ENCODE results near the gene CSAG3. TPM values are rescaled to one million over a fixed set of nuclear protein-coding genes. Genes with fewer than 3 reads are reported as not detected.
"Not testable (repeated sequence)": the region's sequence is repeated elsewhere in the genome, so short reads cannot be mapped to it uniquely, and the experiment has no call there.

The CSAG3 gene
- total RNA-seq, result not detected

- not testable (repeated sequence) for TF ChIP-seq CTCF (IDR thresholded peaks at IDR 0.05; ENCODE audit: low read depth)
These were observed at the start of gene CSAG3 for GRCh38 chrX:152758918-152759317. Gene CSAG3, plus strand, starts transcription at chrX:152759218.

GRCh38 chrX:152713815-152714787 is 44.9 kb upstream of the CSAG3 start, which contains the start of gene MAGEA2B:
Gene MAGEA2B, plus strand, starts transcription at chrX:152714628. Its CDS starts 2,479 bp downstream, at chrX:152717107.
- TF ChIP-seq CTCF (IDR thresholded peaks at IDR 0.05; ENCODE audit: low read depth), result not testable (repeated sequence)

GRCh38 chrX:152725409-152725808 is 33.6 kb upstream of the CSAG3 start:
- TF ChIP-seq CTCF (IDR thresholded peaks at IDR 0.05; ENCODE audit: low read depth), result no peak

- no peak for TF ChIP-seq CTCF (IDR thresholded peaks at IDR 0.05; ENCODE audit: low read depth)
These were observed 25.6 kb upstream of the CSAG3 start, which contains the start of the genes CSAG1 and MAGEA12 for GRCh38 chrX:152733261-152733975. Gene CSAG1, minus strand, starts transcription at chrX:152733721. Its CDS starts 1,261 bp downstream, at chrX:152732460. Gene MAGEA12, plus strand, starts transcription at chrX:152733757. Its CDS starts 2,405 bp downstream, at chrX:152736162.

GRCh38 chrX:152735101-152735500 is 23.9 kb upstream of the CSAG3 start:
- no peak for TF ChIP-seq CTCF (IDR thresholded peaks at IDR 0.05; ENCODE audit: low read depth)

GRCh38 chrX:152735860-152736511 is 23.0 kb upstream of the CSAG3 start:
- TF ChIP-seq CTCF (IDR thresholded peaks at IDR 0.05; ENCODE audit: low read depth), result no peak
